H1 (cell line): ENCODE data around the gene CELSR3.

Experiments used
- EZH2 ChIP-seq: fragments of 200-600 bp; sonication (generic); IDR thresholded peaks from 2 replicates; pipeline ENCODE4 v1.7.1; 2012; ENCODE audit warnings: low read depth, mild to moderate bottlenecking, moderate library complexity, low read length, inconsistent platforms; ENCODE audit not compliant: severe bottlenecking
- JUND ChIP-seq: IDR thresholded peaks from 2 replicates; pipeline ENCODE4 v1.6.1; 2011; ENCODE audit warnings: mild to moderate bottlenecking, improper control_type of control experiment, low read length
- RFX5 ChIP-seq: IDR thresholded peaks from 2 replicates; pipeline ENCODE4 v1.6.1; 2011; ENCODE audit warnings: low read depth, low read length, improper control_type of control experiment, borderline replicate concordance
- SP2 ChIP-seq: IDR thresholded peaks from 2 replicates; pipeline ENCODE4 v1.6.1; 2012; ENCODE audit warnings: mild to moderate bottlenecking, low read length, inconsistent platforms
- SRF ChIP-seq: IDR thresholded peaks from 2 replicates; pipeline ENCODE4 v1.6.1; 2011; ENCODE audit warnings: mild to moderate bottlenecking, low read depth, low read length, moderate library complexity
- TF ChIP-seq, protein P1 (sequence below): IDR thresholded peaks from 2 replicates; pipeline ENCODE4 v1.6.1; 2011; ENCODE audit warnings: low read depth, mild to moderate bottlenecking, low read length; ENCODE audit not compliant: insufficient read depth
- TF ChIP-seq, protein P2 (sequence below): IDR thresholded peaks from 2 replicates; pipeline ENCODE4 v1.6.1; 2011; ENCODE audit warnings: low read length, improper control_type of control experiment
- TF ChIP-seq, protein P3 (sequence below), 3 experiments: IDR thresholded peaks; 1 replicate in 2 of 3; 2 replicates in 1 of 3; pipeline versions ENCODE4 v1.5.1 to v1.6.1; 2011; ENCODE audit warnings: low read length in 3 of 3, mild to moderate bottlenecking in 3 of 3, inconsistent platforms in 2 of 3, low read depth in 1 of 3, moderate library complexity in 1 of 3; ENCODE audit not compliant: insufficient read depth in 1 of 3; ENCODE audit errors: control extremely low read depth in 1 of 3

DNA sequence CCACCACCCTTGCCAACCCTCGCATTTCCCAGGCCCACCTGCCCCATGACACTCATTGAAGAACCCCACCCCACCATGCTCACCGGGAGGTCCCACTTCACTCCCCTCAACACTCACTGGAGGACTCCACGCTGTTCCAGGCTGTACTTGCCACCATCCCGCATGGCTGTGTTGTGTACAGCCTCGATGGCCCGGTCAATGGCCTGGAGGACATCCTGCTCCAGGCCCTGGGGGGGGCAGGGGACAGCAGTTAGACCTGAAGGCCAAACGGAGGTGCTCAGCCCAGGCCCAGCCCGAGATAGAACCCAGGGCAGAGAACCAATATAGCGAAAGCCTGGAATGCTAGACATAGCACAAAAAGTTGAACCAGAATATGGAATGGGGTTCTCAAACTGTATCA lies 20.1 kb upstream of the CELSR3 start:
- TF ChIP-seq, protein P1, sequence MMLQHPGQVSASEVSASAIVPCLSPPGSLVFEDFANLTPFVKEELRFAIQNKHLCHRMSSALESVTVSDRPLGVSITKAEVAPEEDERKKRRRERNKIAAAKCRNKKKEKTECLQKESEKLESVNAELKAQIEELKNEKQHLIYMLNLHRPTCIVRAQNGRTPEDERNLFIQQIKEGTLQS = no peak
- TF ChIP-seq EZH2 (no peak), SP2 (no peak), JUND (no peak), SRF (no peak), RFX5 (no peak)
- TF ChIP-seq, protein P2, sequence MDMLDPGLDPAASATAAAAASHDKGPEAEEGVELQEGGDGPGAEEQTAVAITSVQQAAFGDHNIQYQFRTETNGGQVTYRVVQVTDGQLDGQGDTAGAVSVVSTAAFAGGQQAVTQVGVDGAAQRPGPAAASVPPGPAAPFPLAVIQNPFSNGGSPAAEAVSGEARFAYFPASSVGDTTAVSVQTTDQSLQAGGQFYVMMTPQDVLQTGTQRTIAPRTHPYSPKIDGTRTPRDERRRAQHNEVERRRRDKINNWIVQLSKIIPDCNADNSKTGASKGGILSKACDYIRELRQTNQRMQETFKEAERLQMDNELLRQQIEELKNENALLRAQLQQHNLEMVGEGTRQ = no peak
- TF ChIP-seq, protein P3, sequence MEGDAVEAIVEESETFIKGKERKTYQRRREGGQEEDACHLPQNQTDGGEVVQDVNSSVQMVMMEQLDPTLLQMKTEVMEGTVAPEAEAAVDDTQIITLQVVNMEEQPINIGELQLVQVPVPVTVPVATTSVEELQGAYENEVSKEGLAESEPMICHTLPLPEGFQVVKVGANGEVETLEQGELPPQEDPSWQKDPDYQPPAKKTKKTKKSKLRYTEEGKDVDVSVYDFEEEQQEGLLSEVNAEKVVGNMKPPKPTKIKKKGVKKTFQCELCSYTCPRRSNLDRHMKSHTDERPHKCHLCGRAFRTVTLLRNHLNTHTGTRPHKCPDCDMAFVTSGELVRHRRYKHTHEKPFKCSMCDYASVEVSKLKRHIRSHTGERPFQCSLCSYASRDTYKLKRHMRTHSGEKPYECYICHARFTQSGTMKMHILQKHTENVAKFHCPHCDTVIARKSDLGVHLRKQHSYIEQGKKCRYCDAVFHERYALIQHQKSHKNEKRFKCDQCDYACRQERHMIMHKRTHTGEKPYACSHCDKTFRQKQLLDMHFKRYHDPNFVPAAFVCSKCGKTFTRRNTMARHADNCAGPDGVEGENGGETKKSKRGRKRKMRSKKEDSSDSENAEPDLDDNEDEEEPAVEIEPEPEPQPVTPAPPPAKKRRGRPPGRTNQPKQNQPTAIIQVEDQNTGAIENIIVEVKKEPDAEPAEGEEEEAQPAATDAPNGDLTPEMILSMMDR (IDR thresholded peaks at IDR 0.05; ENCODE audit: control extremely low read depth in 1 of 3, insufficient read depth in 1 of 3, low read depth in 1 of 3, low read length in 3 of 3) = no peak
